GM21737 (cell line): Measurements from ENCODE around the gene CDC14A.
A peak's percentile ranks its signal among the peaks of the same experiment; 100 is the strongest.

Experiments used
- ATAC-seq: cut with Tn5 transposase; IDR thresholded peaks from one replicate; pipeline ENCODE4 v1.9.1; 2021; ENCODE audit warnings: mild to moderate bottlenecking, moderate library complexity; ENCODE audit not compliant: unreplicated experiment

CDC14A gene

DNA sequence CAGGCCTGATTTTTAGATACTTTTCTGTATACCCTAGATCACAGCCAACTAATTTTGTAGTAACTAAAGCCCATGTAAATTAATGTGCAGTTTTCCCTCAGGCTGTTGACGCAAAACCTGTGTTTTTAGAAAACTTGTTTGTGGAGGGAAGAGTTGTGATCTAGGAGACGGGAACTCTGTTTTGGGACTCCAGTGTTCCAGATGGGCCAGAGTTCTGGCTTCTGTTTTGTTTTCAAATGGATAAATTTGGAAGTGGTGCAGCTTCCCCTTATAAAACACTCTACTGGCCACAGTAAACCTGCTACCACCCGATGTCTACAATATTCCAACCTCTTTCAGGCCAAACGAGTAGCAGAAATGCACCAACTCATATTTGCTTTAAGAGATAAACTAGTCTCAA is 172.0 kb downstream of the CDC14A start:
- ATAC-seq: no peak

DNA sequence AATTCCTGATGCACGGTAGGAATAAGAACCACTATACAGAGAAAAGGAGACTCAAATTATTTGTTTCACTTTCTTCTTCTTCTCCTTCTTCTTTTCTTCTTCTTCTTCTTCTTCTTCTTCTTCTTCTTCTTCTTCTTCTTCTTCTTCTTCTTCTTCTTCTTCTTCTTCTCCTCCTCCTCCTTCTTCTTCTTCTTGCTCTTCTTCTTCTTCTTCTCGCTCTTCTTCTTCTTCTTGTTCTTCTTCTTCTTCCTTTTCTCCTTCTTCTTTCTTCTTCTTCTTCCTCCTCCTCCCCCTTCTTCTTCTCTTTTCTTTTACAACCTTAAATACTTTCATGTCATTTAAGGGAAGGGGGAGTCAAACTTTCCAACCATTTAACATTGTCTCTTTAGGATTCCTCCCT is 174.6 kb downstream of the CDC14A start:
- no peak for ATAC-seq

DNA sequence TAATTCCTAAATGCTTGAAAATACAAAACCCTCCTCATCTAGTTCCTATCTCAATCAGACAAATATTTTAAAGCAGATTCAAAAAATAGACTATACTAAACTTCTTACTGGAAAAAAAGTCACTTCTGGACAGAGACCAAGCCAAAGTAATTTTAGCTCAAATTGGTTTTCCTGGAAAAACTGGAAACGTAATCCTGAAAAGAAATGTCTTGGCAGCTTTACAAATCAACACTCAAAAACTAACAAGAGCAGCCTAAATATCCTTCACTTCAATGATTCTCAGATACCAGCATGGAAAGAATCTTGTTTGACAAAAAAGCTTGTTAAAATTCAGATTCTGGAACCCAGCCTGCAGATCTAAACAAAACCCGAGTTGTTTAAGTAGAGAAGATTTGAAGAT is 176.6 kb downstream of the CDC14A start:
- ATAC-seq: no peak

- no peak for ATAC-seq
Measured at GRCh38 chr1:100530141-100530540, 177.8 kb downstream of the CDC14A start.

DNA sequence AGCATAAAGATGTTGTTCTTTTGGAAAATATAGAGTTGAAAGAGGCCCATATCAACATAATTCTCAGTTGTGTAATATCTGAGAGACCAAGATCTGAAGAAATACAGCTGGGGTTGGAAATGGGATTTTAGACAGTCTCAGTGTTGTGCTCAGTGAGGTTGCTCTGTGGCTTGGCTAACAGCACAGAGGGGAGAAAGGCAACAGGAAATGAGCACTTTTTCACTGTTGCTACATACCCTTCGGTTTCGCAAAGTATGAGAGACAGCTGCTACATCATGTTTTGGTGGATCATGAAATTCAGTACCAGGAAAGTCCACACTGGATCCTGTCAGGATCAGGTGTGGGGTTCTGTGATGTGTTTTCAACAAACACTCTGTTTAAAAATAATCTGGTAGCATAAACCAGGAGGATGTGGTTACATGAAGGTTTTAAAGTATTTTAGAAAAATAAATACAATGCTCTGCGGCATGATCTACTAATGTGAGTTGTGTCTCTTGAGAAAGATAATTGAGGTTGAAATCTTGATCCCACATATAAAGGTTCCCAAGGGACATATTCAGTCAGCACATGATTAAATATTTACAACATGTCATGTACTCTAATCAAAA is 178.7 kb downstream of the CDC14A start:
- peak; percentile 92 for ATAC-seq

DNA sequence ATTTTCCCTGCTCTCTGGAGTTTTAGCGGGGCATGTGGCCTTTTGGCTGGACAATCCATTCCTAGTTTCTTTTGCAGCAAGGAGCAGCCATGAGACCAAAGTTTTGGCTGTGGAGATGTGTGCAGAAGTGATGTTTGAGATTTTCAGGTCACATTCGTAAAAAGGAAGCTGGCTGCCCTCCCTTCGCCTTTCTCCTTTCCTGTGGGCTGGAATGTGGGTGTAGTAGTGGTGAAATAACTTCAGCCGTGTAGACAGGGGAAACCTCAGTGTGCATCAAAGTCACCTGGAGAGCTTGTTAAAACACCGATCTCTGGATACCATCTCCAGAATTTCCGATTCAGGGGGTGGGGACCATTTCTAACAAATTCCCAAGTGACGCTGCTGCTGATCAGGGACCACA is 180.3 kb downstream of the CDC14A start:
- ATAC-seq: no peak

GRCh38 chr1:100535264-100535663 is 183.0 kb downstream of the CDC14A start:
- ATAC-seq: no peak

- ATAC-seq: peak; percentile 79
Measured at GRCh38 chr1:100536031-100536430, 183.7 kb downstream of the CDC14A start.

DNA sequence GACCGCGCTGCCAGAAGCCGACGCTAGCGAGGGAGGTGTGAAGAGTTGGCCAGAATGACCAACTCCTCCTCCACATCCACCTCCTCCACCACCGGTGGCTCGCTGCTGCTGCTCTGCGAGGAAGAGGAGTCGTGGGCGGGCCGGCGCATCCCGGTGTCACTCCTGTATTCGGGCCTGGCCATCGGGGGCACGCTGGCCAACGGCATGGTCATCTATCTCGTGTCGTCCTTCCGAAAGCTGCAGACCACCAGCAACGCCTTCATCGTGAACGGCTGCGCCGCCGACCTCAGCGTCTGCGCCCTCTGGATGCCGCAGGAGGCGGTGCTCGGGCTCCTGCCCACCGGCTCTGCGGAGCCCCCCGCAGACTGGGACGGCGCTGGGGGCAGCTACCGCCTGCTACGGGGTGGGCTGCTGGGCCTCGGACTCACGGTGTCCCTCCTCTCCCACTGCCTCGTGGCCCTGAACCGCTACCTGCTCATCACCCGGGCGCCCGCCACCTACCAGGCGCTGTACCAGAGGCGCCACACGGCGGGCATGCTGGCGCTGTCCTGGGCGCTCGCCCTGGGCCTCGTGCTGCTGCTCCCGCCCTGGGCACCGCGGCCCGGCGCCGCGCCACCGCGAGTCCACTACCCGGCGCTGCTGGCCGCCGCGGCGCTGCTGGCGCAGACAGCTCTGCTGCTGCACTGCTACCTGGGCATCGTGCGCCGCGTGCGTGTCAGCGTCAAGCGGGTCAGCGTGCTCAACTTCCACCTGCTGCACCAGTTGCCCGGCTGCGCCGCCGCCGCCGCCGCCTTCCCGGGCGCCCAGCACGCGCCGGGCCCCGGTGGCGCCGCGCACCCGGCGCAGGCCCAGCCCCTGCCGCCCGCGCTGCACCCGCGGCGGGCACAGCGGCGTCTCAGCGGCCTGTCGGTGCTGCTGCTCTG is 186.9 kb downstream of the CDC14A start:
- no peak for ATAC-seq

DNA sequence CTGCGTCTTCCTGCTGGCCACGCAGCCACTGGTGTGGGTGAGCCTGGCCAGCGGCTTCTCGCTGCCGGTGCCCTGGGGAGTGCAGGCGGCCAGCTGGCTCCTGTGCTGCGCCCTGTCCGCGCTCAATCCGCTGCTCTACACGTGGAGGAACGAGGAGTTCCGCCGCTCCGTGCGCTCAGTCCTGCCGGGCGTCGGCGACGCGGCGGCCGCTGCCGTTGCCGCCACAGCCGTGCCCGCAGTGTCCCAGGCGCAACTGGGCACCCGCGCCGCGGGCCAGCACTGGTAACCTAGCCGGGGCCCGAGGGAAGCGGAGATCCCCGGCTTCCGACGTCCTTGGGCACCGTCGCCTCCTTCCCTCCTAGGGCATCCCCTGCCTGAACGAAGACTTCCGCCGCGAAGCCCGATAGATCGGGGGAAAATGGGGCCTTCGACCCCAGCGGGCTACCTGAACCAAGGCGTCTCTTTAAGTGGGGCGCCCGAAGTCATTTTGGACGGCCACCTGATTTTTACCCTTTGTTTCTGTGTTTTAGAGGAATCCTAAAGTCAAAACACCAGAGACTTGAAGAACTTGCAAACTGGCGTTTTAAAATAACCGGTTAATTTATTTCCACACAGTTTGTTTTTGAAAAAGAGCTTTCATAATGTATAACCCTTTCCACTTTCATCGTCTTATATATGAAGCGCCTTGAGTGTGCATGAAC is 187.7 kb downstream of the CDC14A start:
- ATAC-seq: no peak

- ATAC-seq: no peak
Measured at GRCh38 chr1:100542285-100542684, 190.0 kb downstream of the CDC14A start.

GRCh38 chr1:100543640-100544039 is 191.3 kb downstream of the CDC14A start:
- ATAC-seq: peak; percentile 46

GRCh38 chr1:100544791-100545190 is 192.5 kb downstream of the CDC14A start:
- ATAC-seq: no peak

GRCh38 chr1:100545855-100546254 is 193.5 kb downstream of the CDC14A start:
- no peak for ATAC-seq

DNA sequence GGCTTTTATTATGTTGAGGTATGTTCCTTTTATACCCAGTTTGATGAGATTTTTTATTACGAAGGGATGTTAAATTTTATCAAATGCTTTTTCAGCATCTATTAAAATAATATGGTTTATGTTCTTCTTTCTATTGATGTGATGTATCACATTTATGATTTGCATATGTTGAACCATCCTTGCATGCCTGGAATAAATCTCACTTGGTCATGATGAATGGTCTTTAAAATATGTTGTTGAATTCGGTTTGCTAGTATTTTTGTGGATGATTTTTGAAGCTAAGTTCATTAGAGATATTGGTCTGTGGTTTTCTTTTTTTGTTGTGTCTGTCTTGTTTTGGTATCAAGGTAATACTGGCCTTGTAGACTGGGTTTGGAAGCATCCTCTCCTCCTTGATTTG is 199.7 kb downstream of the CDC14A start:
- ATAC-seq: no peak

- no peak for ATAC-seq
Measured at GRCh38 chr1:100552922-100553321, 200.6 kb downstream of the CDC14A start.

GRCh38 chr1:100556181-100556580 is 203.9 kb downstream of the CDC14A start:
- no peak for ATAC-seq

- ATAC-seq: no peak
Measured at GRCh38 chr1:100556925-100557605, 204.8 kb downstream of the CDC14A start.

DNA sequence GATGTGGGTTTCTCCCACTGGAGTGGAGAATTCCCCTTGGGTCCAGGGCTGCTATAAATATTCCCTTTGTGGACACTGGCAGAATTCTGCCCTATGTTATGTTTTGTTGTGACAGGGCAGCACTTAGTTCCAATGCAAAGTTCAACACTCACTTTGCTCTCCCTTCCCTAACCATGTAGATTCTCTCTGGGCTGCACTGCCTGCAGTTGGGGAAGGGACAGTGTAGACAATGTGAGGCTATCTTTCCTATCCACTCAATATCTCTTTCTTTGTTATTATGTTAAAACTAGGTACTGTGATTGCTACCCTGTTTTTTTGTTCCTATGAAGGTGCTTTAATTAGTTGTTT is 205.3 kb downstream of the CDC14A start:
- no peak for ATAC-seq

GRCh38 chr1:100565533-100565932 is 213.2 kb downstream of the CDC14A start:
- ATAC-seq: no peak
